Duodenal mucosa (tissue), 2 donors: ENCODE data around the gene LRSAM1.

Experiments used
- H3K27ac ChIP-seq: one replicate; pipeline ENCODE4 v1.7.0; 2013; ENCODE audit warnings: low read depth, low read length
- H3K27me3 ChIP-seq, 2 donors: one replicate each; pipeline ENCODE4 v1.7.0; 2013; ENCODE audit warnings: low read length in 2 of 2, control low read depth in 1 of 2; ENCODE audit not compliant: insufficient read depth in 2 of 2, control insufficient read depth in 1 of 2
- H3K36me3 ChIP-seq, 2 donors: one replicate each; pipeline ENCODE4 v1.7.0; 2013; ENCODE audit warnings: low read length in 2 of 2, control low read depth in 1 of 2; ENCODE audit not compliant: insufficient read depth in 2 of 2, control insufficient read depth in 1 of 2
- H3K4me1 ChIP-seq, 2 donors: one replicate each; pipeline ENCODE4 v1.7.0; 2013; ENCODE audit warnings: low read length in 2 of 2, control low read depth in 1 of 2; ENCODE audit not compliant: insufficient read depth in 2 of 2, control insufficient read depth in 1 of 2
- H3K4me3 ChIP-seq, 2 donors: one replicate each; pipeline ENCODE4 v1.7.0; 2013; ENCODE audit warnings: low read length in 2 of 2, low read depth in 1 of 2
- H3K9ac ChIP-seq, 2 donors: one replicate each; pipeline ENCODE4 v1.7.0; 2013; ENCODE audit warnings: low read length in 2 of 2, low read depth in 1 of 2
- H3K9me3 ChIP-seq, 2 donors: one replicate each; pipeline ENCODE4 v1.7.0; 2013; ENCODE audit warnings: low read length in 2 of 2, control low read depth in 1 of 2; ENCODE audit not compliant: control insufficient read depth in 1 of 2

LRSAM1 gene

GRCh38 chr9:127531676-127532075 lies 80.4 kb downstream of the LRSAM1 start:
- no peaks in the 10 kb centered on the region for H3K9me3 ChIP-seq
- H3K9ac ChIP-seq = no peak overlapping the region
- H3K36me3 ChIP-seq = peaks cover 10 to 48% of the 10 kb centered on the region in 2 donors
- H3K27me3 ChIP-seq = no peaks in the 10 kb centered on the region
- H3K27ac ChIP-seq = no peak overlapping the region
- peaks cover 0 to 14% of the 10 kb centered on the region in 2 donors for H3K4me1 ChIP-seq
- H3K4me3 ChIP-seq = no peak overlapping the region

DNA sequence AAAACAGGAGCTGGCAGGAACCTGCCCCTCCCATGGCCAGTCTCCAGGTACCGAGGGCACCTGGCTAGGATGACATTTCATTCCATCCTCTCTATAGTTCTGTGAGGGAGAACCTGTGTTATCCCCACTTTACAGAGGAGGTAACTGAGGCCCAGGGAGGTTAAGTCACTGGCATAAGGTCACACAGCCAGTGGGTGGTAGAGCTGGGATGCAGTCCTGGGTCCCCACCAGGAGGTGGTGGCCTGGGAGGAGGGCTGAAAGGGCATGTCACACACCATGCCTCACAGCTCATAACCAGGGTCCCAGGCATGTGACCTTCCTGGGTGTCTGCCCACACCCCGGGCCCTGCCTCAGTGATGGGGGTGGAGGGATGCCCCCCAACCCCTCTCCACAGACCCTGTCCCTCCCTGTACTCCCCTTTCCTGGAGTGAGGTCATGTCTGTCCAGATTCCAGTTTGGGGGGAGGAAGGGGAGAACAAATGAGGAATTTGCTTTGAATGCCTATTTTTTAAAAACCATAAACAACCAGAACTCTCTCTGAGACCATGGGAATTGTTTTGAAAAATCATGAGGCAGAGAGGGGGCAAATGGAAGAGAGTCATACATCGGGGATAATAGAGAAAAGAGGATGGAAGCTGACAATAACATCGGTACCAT lies 83.1 kb downstream of the LRSAM1 start:
- Histone ChIP-seq H3K27ac (no peak overlapping the region), H3K4me1 (peaks cover 9 to 32% of the 10 kb centered on the region in 2 donors), H3K4me3 (no peak overlapping the region), H3K9ac (no peak overlapping the region), H3K27me3 (no peaks in the 10 kb centered on the region), H3K9me3 (no peaks in the 10 kb centered on the region), H3K36me3 (peaks cover 4 to 44% of the 10 kb centered on the region in 2 donors)

- no peak overlapping the region for H3K4me3 ChIP-seq
- H3K9me3 ChIP-seq = no peaks in the 10 kb centered on the region
- H3K27ac ChIP-seq = no peak overlapping the region
- no peaks in the 10 kb centered on the region for H3K27me3 ChIP-seq
- peaks cover 13 to 34% of the 10 kb centered on the region in 2 donors for H3K4me1 ChIP-seq
- no peak overlapping the region for H3K9ac ChIP-seq
- H3K36me3 ChIP-seq = peaks cover 1 to 41% of the 10 kb centered on the region in 2 donors
Measured at GRCh38 chr9:127534931-127535330, 83.6 kb downstream of the LRSAM1 start.

DNA sequence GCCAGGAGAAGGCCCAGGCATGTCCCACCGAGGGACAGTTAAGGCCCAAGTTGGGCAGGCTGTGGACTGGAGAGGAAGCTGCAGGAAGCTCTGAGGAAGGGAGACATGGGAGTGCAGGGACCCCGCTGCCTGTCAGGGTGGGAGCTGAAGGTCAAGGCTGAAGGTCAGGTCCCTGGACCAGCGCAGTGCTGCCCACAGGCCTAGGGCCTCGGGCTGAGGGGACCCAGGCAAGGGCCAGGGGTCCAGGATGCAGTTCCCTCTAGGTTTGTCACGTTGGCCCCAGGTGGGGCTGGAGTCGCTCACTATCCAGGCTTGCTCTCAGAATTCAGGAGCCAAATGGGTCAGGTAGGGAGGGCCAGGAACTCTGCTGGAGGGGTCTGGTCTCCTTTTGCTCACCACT lies 84.1 kb downstream of the LRSAM1 start:
- H3K27ac ChIP-seq = no peak overlapping the region
- H3K4me3 ChIP-seq = no peak overlapping the region
- H3K9ac ChIP-seq = no peak overlapping the region
- H3K27me3 ChIP-seq = no peaks in the 10 kb centered on the region
- H3K36me3 ChIP-seq = peaks cover 0 to 37% of the 10 kb centered on the region in 2 donors
- no peaks in the 10 kb centered on the region for H3K9me3 ChIP-seq
- H3K4me1 ChIP-seq = peaks cover 17 to 39% of the 10 kb centered on the region in 2 donors

DNA sequence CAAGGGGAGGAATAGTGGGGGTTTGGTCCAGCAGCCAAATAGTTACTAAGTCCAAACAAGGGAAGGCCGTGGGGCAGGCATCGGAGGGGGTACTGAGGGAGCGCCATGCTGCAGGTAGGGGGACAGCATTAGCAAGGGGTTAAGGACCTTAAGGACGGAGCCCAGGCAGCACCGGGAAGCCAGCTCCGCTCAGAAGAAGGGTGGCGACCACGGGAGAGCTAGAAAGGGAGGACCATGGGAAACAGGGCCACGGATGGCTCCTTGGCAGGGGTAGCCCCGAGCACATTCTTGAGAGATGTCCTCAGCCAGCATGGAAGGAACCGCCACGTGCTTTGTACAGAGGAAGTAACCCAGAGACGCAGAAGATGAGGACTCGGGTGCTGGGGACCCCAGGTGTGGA lies 84.5 kb downstream of the LRSAM1 start:
- H3K9me3 ChIP-seq = no peaks in the 10 kb centered on the region
- H3K27me3 ChIP-seq = no peaks in the 10 kb centered on the region
- no peak overlapping the region for H3K4me3 ChIP-seq
- peaks cover 0 to 32% of the 10 kb centered on the region in 2 donors for H3K36me3 ChIP-seq
- H3K4me1 ChIP-seq = peaks cover 22 to 43% of the 10 kb centered on the region in 2 donors
- no peak overlapping the region for H3K27ac ChIP-seq
- H3K9ac ChIP-seq = no peak overlapping the region

GRCh38 chr9:127536499-127536898 lies 85.2 kb downstream of the LRSAM1 start:
- Histone ChIP-seq H3K27ac (no peak overlapping the region), H3K9me3 (no peaks in the 10 kb centered on the region), H3K27me3 (no peaks in the 10 kb centered on the region), H3K4me1 (peaks cover 23 to 49% of the 10 kb centered on the region in 2 donors), H3K4me3 (no peak overlapping the region), H3K36me3 (peaks cover 0 to 28% of the 10 kb centered on the region in 2 donors), H3K9ac (no peak overlapping the region)

DNA sequence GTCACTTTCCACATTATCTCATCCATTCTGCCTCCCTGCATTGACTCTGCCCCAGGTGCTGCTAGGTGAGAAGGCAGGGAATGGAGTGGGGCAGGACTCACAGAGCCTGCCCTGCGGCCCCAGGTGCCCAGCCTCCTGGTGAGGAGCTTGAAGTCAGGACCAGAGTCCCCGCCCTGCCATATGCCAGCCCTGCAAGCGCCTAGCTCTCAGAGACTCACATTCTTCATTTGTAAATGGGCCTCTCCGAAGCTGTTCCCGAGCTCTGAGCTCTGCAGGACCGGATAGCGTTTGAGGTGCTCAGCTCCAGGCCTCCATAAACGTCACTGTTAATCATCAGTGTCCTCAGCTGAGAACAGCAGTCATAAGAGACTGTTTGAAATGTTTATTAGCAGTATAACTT lies 85.7 kb downstream of the LRSAM1 start:
- H3K4me3 ChIP-seq = no peak overlapping the region
- no peaks in the 10 kb centered on the region for H3K27me3 ChIP-seq
- no peaks in the 10 kb centered on the region for H3K9me3 ChIP-seq
- no peak overlapping the region for H3K9ac ChIP-seq
- H3K36me3 ChIP-seq = peaks cover 0 to 23% of the 10 kb centered on the region in 2 donors
- H3K27ac ChIP-seq = no peak overlapping the region
- H3K4me1 ChIP-seq = peaks cover 23 to 54% of the 10 kb centered on the region in 2 donors

DNA sequence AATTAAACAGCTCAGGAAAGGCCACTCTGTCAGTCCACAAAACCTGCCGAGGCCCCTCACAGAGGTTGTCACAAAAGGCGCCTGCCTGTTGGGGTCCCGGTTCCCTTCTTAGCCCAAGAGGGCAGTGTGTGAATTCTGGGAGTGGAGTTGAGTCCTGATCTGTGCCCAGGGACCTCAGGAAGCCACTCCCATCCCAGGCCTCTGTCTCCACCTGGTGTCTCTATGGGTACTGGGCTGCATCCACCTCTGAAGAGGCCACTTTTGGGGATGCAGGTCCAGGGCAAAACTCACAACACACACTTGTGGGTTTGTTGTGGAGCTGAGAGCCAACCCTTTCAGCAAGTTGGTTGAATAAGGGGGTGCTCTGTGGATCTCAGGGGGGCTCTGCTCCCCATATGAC lies 86.5 kb downstream of the LRSAM1 start:
- Histone ChIP-seq H3K27me3 (no peaks in the 10 kb centered on the region), H3K36me3 (peaks cover 0 to 21% of the 10 kb centered on the region in 2 donors), H3K9me3 (no peaks in the 10 kb centered on the region), H3K27ac (no peak overlapping the region), H3K9ac (no peak overlapping the region), H3K4me3 (no peak overlapping the region), H3K4me1 (peaks cover 23 to 54% of the 10 kb centered on the region in 2 donors)

DNA sequence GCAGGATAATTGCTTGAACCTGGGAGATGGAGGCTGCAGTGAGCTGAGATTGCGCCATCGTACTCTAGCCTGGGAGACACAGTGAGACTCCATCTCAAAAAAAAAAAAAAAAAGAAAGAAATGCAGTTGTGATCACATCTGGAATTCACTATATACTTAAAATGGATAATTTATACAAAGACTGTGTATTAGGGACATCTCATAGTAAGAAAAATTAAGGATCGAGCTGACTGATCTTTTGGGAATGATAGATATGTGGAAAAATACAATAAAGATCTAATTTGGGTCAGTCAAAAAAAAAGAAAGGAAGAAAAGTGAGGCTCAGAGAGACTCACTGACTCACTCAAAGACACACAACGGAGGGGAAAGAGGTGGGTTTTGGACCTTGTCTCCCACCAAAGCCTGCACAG lies 87.5 kb downstream of the LRSAM1 start:
- Histone ChIP-seq H3K27ac (no peak overlapping the region), H3K36me3 (peaks cover 0 to 26% of the 10 kb centered on the region in 2 donors), H3K9me3 (no peaks in the 10 kb centered on the region), H3K9ac (no peak overlapping the region), H3K27me3 (no peaks in the 10 kb centered on the region), H3K4me3 (no peak overlapping the region), H3K4me1 (peaks cover 23 to 61% of the 10 kb centered on the region in 2 donors)

DNA sequence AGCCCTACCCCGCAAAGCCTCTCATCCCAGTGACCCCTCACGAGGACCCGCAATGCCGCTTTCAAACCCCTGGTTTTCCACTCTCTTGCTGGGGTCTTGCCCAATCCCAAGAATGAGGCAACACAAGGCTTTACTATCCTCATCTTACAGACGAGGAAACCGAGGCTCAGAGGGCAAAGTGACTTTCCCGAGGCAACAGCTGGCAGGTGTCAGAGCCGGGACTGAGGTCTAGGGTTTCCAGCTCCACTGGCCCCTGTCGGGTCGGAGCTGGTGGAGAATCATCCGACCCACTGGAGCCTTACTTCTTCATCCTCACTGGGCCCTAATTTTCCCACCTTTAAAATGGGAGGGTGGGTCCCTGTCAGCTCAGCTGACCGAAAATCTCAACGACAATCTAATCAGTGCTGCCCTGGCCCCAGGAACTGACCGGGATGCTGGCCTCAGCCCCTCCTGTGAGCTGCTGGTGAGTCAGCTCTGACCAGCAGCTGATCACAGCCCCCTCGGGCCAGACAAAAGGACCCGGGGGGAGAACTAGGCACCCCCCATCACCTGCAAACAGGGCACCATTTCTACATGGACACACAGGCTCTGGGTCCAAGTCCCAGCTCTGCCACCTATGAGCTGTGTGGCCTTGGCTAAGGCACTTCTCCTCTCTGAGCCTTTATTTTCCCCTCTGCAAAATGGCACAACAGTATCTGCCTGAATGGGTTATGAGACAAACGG lies 88.1 kb downstream of the LRSAM1 start:
- no peak overlapping the region for H3K27ac ChIP-seq
- H3K9ac ChIP-seq = no peak overlapping the region
- H3K36me3 ChIP-seq = peaks cover 0 to 21% of the 10 kb centered on the region in 2 donors
- no peak overlapping the region for H3K4me3 ChIP-seq
- H3K9me3 ChIP-seq = no peaks in the 10 kb centered on the region
- H3K4me1 ChIP-seq = peaks cover 23 to 61% of the 10 kb centered on the region in 2 donors
- H3K27me3 ChIP-seq = no peaks in the 10 kb centered on the region
